Upper lobe of left lung (tissue), 4 donors: ENCODE data around the gene TTBK2.

Experiments used
- CTCF ChIP-seq, 6 experiments: fragments of 450-650 bp in 4 of 6; fragments of 200-600 bp in 2 of 6; sonication (generic) in 2 of 6; IDR thresholded peaks; one replicate each; pipeline ENCODE4 v1.5.1; 2016 to 2019; ENCODE audit warnings: antibody characterized with exemption in 6 of 6
- EP300 ChIP-seq, 4 donors: sonication (generic); formaldehyde crosslinking; IDR thresholded peaks; one replicate each; pipeline ENCODE4 v1.5.1; 2017; ENCODE audit warnings: antibody characterized with exemption in 4 of 4, control low read depth in 2 of 4
- POLR2A ChIP-seq, 4 donors: fragments of 450-650 bp; IDR thresholded peaks; one replicate each; pipeline ENCODE4 v1.5.1; 2016 to 2017; ENCODE audit warnings: antibody characterized with exemption in 4 of 4, mild to moderate bottlenecking in 2 of 4

DNA sequence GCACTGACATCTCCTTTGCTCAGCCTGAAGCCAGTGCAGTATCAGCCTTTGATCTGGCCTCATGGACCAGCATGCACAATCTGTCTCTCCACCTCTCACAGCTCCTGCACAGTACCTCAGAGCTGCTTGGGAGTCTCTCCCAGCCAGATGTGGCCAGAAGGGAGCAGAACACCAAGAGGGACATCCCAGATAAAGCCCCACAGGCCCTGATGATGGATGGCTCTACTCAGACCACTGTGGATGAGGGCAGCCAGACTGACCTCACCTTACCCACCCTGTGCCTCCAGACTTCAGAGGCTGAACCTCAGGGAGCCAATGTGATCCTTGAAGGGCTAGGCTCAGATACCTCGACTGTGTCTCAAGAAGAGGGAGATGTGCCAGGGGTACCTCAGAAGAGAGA lies 228.0 kb downstream of the TTBK2 start:
- no peak for TF ChIP-seq CTCF (IDR thresholded peaks at IDR 0.05)
- no peak for TF ChIP-seq POLR2A (IDR thresholded peaks at IDR 0.05)
- no peak for TF ChIP-seq EP300 (IDR thresholded peaks at IDR 0.05)
